PC-3 (cell line): ENCODE measurements around the gene RAB14.

Experiments used
- CTCF ChIP-seq: fragments of 300-600 bp; sonication (generic); conservative IDR thresholded peaks from 2 replicates; pipeline ENCODE4 v1.5.1; 2017; ENCODE audit warnings: antibody characterized with exemption, low read depth, mild to moderate bottlenecking, low read length
- EZH2 ChIP-seq: fragments of 300-600 bp; sonication (generic); IDR thresholded peaks from one replicate; pipeline ENCODE4 v1.6.1; 2017; ENCODE audit warnings: antibody characterized with exemption, mild to moderate bottlenecking, low read length; ENCODE audit not compliant: unreplicated experiment

DNA sequence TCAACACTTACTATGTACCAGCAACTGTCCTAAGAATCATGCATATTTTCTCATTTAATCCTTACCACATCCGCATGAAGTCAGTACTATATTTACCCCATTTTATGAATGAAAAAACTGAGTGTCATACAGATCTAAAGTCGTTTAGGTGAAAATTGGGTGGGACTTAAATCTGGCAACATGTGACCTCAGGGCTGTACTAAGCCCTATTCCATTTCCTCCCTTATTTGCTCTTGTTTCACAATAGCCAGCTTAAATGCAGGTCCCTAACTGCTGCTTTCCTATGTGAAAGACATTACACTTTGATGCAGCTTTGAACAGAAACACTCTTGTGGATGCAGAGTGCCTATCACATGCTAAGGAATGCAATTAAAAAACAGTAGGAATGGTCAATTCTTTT is 2.5 kb upstream of the RAB14 start:
- TF ChIP-seq EZH2 = no peak
- no peak for TF ChIP-seq CTCF
